ENCODE measurements around the gene ABO. TPM values are rescaled to one million over a fixed set of nuclear protein-coding genes. Genes with fewer than 3 reads are reported as not detected.

ABO gene
- total RNA-seq, 2 experiments from 2014 or later = not detected

DNA sequence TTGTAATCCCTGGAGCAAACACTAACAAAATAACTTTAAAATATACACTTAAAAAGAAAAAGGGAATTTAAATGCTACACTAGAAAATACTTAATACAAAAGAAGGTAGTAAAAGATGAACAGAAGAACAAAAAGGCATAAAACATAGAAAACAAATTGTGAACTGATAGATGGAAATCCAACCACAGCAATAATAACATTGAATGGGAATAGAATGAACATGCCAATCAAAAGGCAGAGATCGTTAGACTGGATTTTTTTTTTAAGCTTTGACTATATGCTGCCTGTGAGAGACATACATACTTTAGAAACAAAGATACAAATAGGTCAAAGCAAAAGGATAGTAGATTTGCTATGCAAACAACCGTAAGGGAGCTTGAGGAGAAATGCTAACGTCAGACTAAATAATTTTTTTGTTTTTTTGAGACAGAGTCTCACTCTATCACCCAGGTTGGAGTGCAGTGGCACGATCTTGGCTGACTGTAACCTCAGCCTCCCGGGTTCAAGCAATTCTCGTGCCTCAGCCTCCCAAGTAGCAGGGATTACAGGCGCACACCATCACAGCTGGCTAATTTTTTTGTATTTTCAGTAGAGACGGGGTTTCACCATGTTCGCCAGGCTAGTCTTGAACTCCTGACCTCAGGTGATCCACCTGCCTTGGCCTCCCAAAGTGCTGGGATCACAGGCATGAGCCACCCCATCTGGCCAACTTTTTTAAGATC is 6.5 kb downstream of the ABO start:
- no peak overlapping the region for H3K27ac Mint-ChIP-seq
- no peak for ATAC-seq (ENCODE audit: low read depth)
- no peak overlapping the region for H3K4me3 Mint-ChIP-seq
- H3K4me1 Mint-ChIP-seq = no peaks in the 10 kb centered on the region
- H3K9me3 Mint-ChIP-seq = no peaks in the 10 kb centered on the region
- peaks cover 43% of the 10 kb centered on the region for H3K27me3 Mint-ChIP-seq
- no peaks in the 10 kb centered on the region for H3K36me3 Mint-ChIP-seq
- DNase-seq = no peak
- POLR2A ChIA-PET = no interaction called here

DNA sequence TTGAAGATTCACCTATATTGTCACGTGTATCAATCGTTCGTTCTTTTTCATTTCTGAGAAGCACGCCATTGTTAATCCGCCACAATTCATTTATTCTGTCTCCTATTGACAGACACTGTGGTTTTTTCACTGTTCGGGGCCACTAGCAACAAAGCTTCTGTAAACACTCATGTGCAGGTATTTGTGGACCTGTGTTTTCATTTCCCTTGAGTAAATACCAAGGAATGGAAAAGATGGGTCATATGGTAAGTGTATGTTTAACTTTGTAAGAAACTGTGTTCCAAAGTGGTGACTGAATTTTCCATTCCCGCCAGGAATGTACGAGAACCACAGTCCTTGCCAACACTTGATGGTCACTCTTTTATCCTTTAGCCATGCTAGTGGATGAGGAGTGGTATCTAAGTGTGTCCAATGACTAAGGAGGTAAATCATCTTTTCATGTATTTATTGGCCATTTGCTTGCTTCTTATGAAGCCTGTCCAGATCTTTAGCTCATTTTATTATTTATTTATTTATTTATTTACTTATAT is 10.7 kb downstream of the ABO start:
- no peak for ATAC-seq (ENCODE audit: low read depth)
- no peak for DNase-seq
- peaks cover 7% of the 10 kb centered on the region for H3K27me3 Mint-ChIP-seq
- no peak overlapping the region for H3K27ac Mint-ChIP-seq
- H3K36me3 Mint-ChIP-seq = no peaks in the 10 kb centered on the region
- no peaks in the 10 kb centered on the region for H3K4me1 Mint-ChIP-seq
- POLR2A ChIA-PET = no interaction called here
- no peak overlapping the region for H3K4me3 Mint-ChIP-seq
- H3K9me3 Mint-ChIP-seq = no peaks in the 10 kb centered on the region

DNA sequence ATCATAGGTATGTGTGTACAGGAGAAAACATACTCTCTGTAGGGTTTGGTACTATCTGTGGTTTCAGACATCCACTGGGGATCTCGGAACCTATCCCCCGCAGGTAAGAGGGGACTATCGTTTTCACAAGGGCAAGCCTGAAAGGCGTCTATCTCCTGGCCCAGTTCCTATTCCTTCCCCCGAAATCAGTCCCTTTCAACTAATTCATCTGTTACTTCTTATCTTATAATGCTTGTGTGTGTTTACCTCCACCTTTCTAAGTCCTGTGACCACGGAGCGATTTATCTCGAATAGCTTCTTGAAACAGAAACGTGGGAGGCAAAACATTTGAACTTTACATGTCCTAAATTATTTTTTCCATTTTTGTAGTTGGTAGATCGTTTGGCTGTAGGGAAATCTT is 11.4 kb downstream of the ABO start:
- POLR2A ChIA-PET = no interaction called here
- ATAC-seq (ENCODE audit: low read depth) (no peak), DNase-seq (no peak)
- no peak overlapping the region for H3K27ac Mint-ChIP-seq
- no peak overlapping the region for H3K4me3 Mint-ChIP-seq
- H3K4me1 Mint-ChIP-seq = no peaks in the 10 kb centered on the region
- H3K36me3 Mint-ChIP-seq = no peaks in the 10 kb centered on the region
- no peaks in the 10 kb centered on the region for H3K9me3 Mint-ChIP-seq
- peaks cover 4% of the 10 kb centered on the region for H3K27me3 Mint-ChIP-seq

DNA sequence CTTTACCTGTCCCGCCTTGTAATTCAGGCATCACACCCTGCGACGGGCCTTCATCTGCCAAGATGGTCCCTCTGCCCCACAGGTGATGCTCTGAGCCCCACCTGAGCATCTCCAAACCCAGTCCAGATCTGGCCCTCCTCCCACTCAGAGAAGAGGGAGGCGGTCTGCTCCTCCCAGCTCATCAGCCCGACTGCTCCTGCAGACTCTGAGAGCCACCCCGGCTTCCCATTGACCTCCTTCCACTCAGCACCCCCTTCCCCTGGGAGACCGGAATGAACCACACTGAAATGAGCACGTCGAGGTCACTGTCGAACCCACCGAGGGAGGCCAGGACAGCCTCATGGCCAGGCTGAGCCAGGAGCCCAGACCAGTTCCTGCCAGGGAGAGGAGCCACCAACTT is 12.8 kb downstream of the ABO start:
- ATAC-seq (ENCODE audit: low read depth) = no peak
- H3K9me3 Mint-ChIP-seq = no peaks in the 10 kb centered on the region
- H3K4me1 Mint-ChIP-seq = no peaks in the 10 kb centered on the region
- no peaks in the 10 kb centered on the region for H3K36me3 Mint-ChIP-seq
- H3K27ac Mint-ChIP-seq = no peak overlapping the region
- H3K27me3 Mint-ChIP-seq = no peaks in the 10 kb centered on the region
- H3K4me3 Mint-ChIP-seq = no peak overlapping the region
- POLR2A ChIA-PET = no interaction called here
- no peak for DNase-seq

DNA sequence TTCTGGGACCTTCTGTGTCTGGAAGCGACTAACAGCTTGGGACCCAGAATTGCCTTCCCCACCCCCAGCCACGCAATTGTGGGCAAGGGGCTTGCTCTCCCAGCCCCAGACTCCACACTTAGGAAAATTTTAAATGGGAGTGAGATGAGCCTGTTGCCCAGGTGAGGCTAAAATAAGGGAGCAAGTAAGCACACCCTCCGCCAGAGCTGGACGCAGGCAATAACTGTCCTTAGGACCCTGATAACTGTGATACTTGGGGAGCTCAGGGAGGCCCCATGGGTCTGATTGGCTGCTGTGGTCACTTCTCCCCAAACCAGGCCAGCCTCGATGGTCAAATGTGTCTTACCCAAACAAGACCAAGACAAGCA is 13.3 kb downstream of the ABO start:
- H3K27me3 Mint-ChIP-seq = no peaks in the 10 kb centered on the region
- H3K4me1 Mint-ChIP-seq = no peaks in the 10 kb centered on the region
- no peaks in the 10 kb centered on the region for H3K9me3 Mint-ChIP-seq
- no peak overlapping the region for H3K27ac Mint-ChIP-seq
- POLR2A ChIA-PET = no interaction called here
- no peak overlapping the region for H3K4me3 Mint-ChIP-seq
- no peak for ATAC-seq (ENCODE audit: low read depth)
- DNase-seq = no peak
- no peaks in the 10 kb centered on the region for H3K36me3 Mint-ChIP-seq

DNA sequence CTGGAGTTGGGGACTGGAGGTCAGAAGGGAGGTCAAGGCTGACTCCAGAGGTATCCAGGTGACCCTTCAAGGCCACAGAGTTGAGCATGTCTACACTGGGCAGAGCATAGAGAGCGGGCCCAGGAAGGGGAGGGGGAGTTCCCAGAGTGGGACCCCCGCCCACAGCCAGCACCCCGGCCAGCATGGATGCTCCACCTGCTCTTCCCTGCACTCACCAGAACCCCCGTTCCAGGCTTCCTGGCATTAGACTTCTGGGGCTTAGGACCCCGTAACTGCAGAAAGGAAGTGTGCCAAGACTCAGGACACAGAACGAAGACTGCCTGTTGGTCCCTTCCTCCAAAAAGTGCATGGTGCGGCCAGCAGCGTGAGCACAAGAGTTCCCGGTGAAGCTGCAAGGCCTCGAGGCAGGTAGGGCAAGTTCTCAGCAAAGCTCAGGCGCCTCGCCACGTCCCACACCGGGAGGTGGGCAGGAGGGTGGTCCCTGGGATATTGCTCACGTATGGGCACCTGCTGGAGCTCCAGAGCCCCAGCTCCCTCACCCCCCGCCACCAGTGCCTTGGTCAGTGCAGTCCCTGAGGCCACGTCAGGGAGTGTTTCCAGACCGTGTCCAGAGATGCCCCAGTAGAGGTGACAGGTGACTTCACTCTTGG is 13.8 kb downstream of the ABO start:
- ATAC-seq (ENCODE audit: low read depth) = no peak
- Mint-ChIP-seq H3K4me3 (no peak overlapping the region), H3K36me3 (no peaks in the 10 kb centered on the region), H3K27me3 (no peaks in the 10 kb centered on the region), H3K4me1 (no peaks in the 10 kb centered on the region), H3K9me3 (no peaks in the 10 kb centered on the region), H3K27ac (no peak overlapping the region)
- POLR2A ChIA-PET = no interaction called here
- DNase-seq = no peak

DNA sequence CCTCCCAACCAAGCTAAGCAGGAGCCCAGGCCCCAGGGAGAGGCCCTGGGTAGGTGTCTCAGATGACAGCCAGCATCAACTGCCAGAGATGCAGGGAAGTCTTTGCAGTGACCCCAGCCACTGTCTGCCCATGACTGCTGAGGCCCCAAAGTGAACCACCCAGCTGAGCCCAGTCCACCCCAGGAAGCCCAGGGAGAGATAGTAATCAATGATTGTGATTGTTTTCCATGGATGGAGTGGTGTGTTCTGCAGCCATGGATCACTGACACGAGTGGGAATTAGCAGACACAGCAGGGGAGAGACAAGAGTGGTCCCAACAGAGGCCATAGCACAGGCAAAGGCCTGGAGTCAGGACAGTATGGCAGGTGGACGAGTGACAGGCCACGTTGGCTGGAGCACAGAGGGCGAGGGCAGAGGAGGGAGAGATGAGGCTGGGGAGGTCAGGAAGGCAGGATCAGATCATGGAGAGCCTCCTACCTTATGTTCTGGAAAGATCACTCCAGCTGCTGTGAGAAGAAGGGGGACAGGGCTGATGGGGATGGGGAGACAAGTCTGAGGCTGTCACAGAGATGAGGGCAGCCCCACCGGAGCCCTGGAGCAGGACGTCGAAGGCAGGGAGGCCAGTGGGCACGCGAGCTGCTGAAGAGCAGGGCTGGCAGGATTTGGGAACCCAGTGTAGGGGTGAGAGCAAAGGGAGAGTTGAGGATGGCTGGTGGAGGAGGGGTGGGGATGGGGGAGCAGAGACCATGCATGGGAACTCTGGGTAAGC is 14.5 kb downstream of the ABO start:
- Mint-ChIP-seq H3K9me3 (no peaks in the 10 kb centered on the region), H3K4me3 (no peak overlapping the region), H3K4me1 (no peaks in the 10 kb centered on the region), H3K27me3 (no peaks in the 10 kb centered on the region), H3K27ac (no peak overlapping the region), H3K36me3 (no peaks in the 10 kb centered on the region)
- ATAC-seq (ENCODE audit: low read depth) = no peak
- no peak for DNase-seq
- POLR2A ChIA-PET = no interaction called here

DNA sequence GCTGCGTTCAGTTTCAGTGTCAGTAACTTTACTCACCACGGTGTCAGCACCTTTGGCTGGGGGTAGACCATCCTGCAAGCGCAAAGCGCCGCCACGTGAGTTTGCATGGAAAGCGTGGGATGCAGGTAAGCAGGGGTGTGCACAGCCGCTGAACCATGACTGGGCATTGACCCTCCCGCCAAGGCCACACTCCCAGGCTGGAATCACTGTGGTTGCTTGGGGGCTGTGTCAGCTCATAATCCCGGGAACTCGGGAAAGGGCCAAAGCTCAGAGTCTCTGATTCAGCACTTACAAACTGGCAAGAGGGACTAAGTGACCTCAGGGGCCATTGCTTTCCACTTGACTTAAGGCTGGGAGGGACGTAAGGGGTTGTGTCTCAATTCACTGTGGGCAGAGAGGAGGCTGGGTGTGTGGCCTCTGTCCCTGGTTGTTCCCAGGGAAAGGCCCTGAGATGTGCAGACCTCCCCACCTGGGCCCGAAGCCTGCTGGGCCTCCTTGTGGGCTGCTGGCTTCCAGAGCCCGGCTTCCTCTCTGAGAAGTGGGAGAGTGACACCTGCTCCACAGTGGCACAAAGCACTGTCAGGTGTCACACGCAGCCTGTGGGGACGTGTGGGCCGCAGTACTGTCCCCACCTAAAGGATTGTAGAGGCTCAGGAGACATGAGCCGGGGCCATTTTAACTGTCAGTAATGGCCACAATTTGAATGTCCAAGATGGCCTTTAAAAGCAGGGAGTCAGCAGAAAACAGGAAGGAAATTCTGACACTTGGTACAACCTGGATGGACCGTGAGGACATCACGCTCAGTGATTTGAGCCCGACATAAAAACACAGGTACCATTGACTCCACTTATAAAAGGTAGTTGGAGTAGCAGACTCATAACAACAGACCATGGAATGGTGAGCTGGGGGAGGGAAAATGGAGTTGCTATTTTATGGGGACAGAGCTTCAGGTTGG is 16.7 kb downstream of the ABO start:
- Mint-ChIP-seq H3K4me3 (no peak overlapping the region), H3K36me3 (no peaks in the 10 kb centered on the region), H3K27ac (no peak overlapping the region), H3K4me1 (no peaks in the 10 kb centered on the region), H3K27me3 (peaks cover 3% of the 10 kb centered on the region), H3K9me3 (no peaks in the 10 kb centered on the region)
- ATAC-seq (ENCODE audit: low read depth) (no peak), DNase-seq (no peak)
- POLR2A ChIA-PET = no interaction called here

DNA sequence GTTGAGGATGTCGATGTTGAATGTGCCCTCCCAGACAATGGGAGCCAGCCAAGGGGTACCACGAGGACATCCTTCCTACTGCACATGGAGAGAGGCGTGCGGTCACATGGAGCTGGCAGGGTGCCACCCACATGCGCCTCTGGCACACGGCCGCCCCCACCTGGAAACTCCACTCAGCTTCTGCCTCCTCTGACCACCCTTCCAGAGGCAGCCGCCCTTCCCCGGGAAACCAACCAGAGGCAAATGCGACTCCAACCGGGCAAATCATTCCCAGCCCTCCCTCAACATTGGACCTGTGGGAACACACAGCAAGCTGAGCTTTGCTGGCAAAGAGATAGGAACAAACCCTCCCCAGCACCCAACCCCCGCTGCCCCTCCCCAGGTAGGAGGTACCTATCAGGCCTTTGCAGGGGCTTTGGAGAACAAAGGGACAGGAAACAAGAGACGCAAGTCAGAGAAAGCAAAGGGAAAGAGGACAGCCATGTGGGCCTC is 17.5 kb downstream of the ABO start:
- POLR2A ChIA-PET = no interaction called here
- Mint-ChIP-seq H3K4me3 (no peak overlapping the region), H3K27me3 (peaks cover 6% of the 10 kb centered on the region), H3K27ac (no peak overlapping the region), H3K4me1 (no peaks in the 10 kb centered on the region), H3K36me3 (no peaks in the 10 kb centered on the region), H3K9me3 (no peaks in the 10 kb centered on the region)
- ATAC-seq (ENCODE audit: low read depth) = no peak
- no peak for DNase-seq

DNA sequence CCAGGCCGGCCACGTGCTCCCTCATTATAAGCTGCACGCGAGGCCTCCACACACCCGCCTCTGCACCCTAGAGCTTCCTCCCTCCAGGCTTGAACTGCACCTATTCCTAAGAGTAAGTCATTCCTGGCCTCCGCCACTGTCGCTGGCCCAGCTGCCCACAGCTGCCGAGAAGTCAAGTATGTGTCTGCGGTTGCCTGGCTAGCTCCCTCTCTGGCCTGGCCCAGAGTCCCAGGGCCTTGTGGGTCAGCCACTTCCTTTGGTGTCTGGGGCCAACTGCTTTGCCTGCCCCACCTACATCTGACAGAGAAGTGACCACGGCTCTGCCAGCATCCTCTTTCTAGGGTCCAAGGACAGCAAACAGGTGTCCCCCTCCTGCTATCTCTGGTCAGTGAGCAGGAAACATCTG is 18.3 kb downstream of the ABO start:
- no peak for ATAC-seq (ENCODE audit: low read depth)
- no peaks in the 10 kb centered on the region for H3K9me3 Mint-ChIP-seq
- H3K27ac Mint-ChIP-seq = no peak overlapping the region
- POLR2A ChIA-PET = no interaction called here
- no peaks in the 10 kb centered on the region for H3K36me3 Mint-ChIP-seq
- no peak for DNase-seq
- H3K27me3 Mint-ChIP-seq = peaks cover 6% of the 10 kb centered on the region
- H3K4me1 Mint-ChIP-seq = no peaks in the 10 kb centered on the region
- H3K4me3 Mint-ChIP-seq = no peak overlapping the region

DNA sequence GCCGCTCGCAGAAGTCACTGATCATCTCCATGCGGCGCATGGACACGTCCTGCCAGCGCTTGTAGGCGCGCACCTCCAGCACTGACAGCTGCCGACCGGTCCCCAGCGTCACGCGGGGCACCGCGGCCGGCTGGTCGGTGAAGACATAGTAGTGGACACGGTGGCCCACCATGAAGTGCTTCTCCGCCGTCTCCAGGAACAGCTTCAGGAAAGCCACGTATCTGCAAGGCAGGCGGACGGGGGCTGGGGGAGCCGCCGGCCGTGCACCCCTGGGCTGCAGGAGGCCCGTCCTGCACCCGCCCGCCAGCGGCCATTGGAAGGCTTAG is 18.9 kb downstream of the ABO start:
- no peak for DNase-seq
- peaks cover 6% of the 10 kb centered on the region for H3K27me3 Mint-ChIP-seq
- no peak overlapping the region for H3K4me3 Mint-ChIP-seq
- H3K36me3 Mint-ChIP-seq = no peaks in the 10 kb centered on the region
- no peak for ATAC-seq (ENCODE audit: low read depth)
- POLR2A ChIA-PET = no interaction called here
- no peak overlapping the region for H3K27ac Mint-ChIP-seq
- no peaks in the 10 kb centered on the region for H3K9me3 Mint-ChIP-seq
- no peaks in the 10 kb centered on the region for H3K4me1 Mint-ChIP-seq

DNA sequence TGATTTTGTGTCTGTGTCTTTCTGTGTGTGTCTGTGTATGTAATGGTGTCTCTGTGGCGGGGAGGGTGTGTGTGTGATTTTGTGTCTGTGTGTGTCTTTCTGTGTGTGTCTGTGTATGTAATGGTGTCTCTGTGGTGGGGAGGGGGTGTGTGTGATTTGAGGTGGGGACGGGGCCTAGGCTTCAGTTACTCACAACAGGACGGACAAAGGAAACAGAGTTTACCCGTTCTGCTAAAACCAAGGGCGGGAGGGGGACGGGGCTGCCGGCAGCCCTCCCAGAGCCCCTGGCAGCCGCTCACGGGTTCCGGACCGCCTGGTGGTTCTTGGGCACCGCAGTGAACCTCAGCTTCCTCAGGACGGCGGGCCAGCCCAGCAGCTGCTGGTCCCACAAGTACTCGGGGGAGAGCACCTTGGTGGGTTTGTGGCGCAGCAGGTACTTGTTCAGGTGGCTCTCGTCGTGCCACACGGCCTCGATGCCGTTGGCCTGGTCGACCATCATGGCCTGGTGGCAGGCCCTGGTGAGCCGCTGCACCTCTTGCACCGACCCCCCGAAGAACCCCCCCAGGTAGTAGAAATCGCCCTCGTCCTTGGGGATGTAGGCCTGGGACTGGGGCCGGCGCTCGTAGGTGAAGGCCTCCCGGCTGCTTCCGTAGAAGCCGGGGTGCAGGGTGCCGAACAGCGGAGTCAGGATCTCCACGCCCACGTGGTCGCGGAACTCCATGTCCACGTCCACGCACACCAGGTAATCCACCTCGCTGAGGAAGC is 19.4 kb downstream of the ABO start:
- no peaks in the 10 kb centered on the region for H3K36me3 Mint-ChIP-seq
- DNase-seq (no peak), ATAC-seq (ENCODE audit: low read depth) (no peak)
- POLR2A ChIA-PET = no interaction called here
- peaks cover 6% of the 10 kb centered on the region for H3K27me3 Mint-ChIP-seq
- no peak overlapping the region for H3K27ac Mint-ChIP-seq
- H3K4me3 Mint-ChIP-seq = no peak overlapping the region
- H3K4me1 Mint-ChIP-seq = no peaks in the 10 kb centered on the region
- no peaks in the 10 kb centered on the region for H3K9me3 Mint-ChIP-seq

DNA sequence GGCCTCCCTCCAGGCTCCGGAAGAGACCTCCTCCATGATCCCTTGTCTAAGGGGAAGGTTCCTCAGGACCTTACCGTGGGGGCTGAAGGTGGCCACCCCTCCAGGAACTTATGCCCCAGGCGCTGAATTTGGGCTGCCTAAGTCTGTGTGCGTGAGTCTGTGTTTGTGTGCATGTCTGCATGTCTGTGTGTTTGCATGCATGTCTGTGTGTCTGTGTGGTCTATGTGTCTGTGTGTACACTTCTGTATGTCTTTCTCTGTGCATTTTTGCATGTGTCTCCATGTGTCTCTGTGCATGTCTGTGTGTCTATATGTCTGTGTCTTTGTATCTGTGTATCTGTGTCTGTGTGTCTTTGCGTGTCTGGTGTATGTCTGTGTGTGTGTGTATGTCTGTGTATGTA is 20.5 kb downstream of the ABO start:
- H3K4me1 Mint-ChIP-seq = no peaks in the 10 kb centered on the region
- DNase-seq (no peak), ATAC-seq (ENCODE audit: low read depth) (no peak)
- no peaks in the 10 kb centered on the region for H3K9me3 Mint-ChIP-seq
- H3K4me3 Mint-ChIP-seq = no peak overlapping the region
- peaks cover 12% of the 10 kb centered on the region for H3K27me3 Mint-ChIP-seq
- POLR2A ChIA-PET = no interaction called here
- no peak overlapping the region for H3K27ac Mint-ChIP-seq
- no peaks in the 10 kb centered on the region for H3K36me3 Mint-ChIP-seq
